Measurements from ENCODE around the gene GJB4.

DNA sequence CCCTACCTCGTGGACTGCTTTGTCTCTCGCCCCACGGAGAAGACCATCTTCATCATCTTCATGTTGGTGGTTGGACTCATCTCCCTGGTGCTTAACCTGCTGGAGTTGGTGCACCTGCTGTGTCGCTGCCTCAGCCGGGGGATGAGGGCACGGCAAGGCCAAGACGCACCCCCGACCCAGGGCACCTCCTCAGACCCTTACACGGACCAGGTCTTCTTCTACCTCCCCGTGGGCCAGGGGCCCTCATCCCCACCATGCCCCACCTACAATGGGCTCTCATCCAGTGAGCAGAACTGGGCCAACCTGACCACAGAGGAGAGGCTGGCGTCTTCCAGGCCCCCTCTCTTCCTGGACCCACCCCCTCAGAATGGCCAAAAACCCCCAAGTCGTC lies 35.2 kb downstream of the GJB4 start:
- TF ChIP-seq CTCF (IDR thresholded peaks at IDR 0.05) (no peak), POLR2A (IDR thresholded peaks at IDR 0.05) (no peak)
